Measurements from ENCODE around the gene PDXDC1. TPM values are rescaled to one million over a fixed set of nuclear protein-coding genes. Genes with fewer than 3 reads are reported as not detected.
A peak's percentile ranks its signal among the peaks of the same experiment; 100 is the strongest.
"Not testable (repeated sequence)": the region's sequence is repeated elsewhere in the genome, so short reads cannot be mapped to it uniquely, and the experiment has no call there.

The PDXDC1 gene
- total RNA-seq, 2 experiments from 2014 or later = 55.8 to 60.4 TPM

DNA sequence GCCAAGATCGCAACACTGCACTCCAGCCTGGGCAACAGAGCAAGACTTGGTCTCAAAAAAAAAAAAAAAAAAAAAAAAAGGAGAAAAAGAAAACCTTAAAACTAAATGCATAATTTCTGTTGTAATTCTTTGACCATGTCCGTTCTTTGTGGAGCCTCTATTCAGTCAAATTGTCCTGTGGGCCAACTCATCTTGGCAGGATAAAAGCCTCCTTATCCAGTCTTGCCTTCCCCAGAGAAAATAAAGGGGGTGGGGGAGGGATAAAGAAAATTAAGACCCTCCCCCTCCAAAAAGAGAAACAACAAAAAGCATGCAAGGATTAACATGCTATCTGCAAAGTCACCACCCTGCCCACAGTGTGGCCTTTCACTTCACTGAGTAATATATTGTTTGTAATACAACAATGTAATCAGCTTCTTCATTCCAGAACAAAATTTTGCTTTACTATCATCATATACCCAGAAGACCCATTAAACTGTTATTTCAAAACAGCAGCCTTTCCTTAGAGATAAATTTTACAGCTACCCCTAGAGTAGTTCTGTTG is 124.6 kb downstream of the PDXDC1 start:
- H3K36me3 Mint-ChIP-seq; H3K4me1 Mint-ChIP-seq; H3K9me3 Mint-ChIP-seq; H3K4me3 Mint-ChIP-seq; H3K27me3 Mint-ChIP-seq; ATAC-seq (ENCODE audit: low read depth); H3K27ac Mint-ChIP-seq; DNase-seq; POLR2A ChIA-PET: not testable (repeated sequence)

DNA sequence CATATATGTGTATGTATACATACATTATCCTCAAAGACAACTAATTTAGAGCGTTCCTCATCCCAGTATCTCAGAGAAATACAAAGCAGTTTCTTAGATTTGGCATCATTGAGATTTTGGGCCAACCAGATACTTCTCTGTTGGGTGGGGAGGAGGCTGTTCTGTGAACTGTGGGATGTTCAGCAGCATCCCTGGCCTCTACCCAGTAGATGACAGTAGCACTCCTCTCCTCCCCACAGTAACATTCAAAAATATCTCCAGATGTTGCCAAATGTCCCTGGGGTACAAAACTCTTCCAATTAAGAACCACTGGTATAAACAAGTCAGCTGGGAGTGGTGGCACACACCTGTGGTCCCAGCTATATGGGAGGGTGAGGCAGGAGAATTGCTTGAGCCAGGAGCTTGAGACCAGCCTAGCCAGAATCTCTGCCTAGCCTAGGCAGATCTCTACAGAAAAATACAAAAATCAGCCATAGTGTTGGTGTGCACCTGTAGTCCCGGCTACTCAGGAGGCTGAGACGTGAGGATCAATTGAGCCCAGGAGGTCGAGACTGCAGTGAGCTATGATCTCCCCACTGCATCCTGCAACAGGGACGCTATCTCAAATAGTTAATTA is 125.7 kb downstream of the PDXDC1 start:
- DNase-seq; H3K9me3 Mint-ChIP-seq; POLR2A ChIA-PET; H3K4me3 Mint-ChIP-seq; H3K27me3 Mint-ChIP-seq; H3K27ac Mint-ChIP-seq; ATAC-seq (ENCODE audit: low read depth); H3K36me3 Mint-ChIP-seq; H3K4me1 Mint-ChIP-seq: not testable (repeated sequence)

DNA sequence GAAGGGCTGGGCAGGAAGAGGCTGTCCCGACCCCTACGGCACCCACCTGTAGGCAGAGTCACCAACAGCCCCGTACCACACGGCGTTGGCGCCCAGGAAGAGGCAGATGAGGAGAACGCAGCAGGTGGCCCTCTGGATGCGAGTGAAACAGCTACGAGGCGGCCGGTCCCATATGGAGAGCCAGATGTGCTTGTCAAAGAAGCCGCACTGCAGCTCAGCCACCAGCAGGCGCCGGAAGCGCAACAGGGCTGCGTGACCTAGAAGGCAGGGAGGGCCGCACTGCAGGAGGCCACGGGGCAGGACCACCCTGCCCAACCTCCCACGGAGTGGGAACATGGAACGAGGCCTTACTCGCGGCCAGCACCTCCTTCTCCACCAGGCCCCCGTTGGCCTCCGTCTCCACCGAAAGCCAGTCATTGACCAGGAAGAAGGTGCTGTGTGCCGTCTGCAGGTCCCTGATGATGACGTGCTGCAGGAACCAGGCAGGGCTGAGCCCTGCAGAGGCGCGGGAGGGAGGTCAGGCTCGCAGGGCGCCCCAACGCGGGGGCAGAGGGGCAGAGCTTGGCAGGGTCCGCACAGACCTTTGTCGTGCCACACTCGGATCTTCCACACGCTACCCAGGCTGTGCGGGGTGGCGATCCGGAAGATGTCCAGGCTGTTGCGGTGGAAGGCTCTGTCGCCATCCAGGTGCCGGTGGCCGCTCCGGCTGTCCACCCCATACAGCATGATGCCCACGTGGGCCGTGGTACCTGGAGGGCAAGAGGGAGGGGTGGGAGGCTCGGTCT is 153.0 kb downstream of the PDXDC1 start:
- H3K27ac Mint-ChIP-seq; H3K27me3 Mint-ChIP-seq; H3K36me3 Mint-ChIP-seq; H3K9me3 Mint-ChIP-seq; ATAC-seq (ENCODE audit: low read depth); H3K4me1 Mint-ChIP-seq; DNase-seq; H3K4me3 Mint-ChIP-seq; POLR2A ChIA-PET: not testable (repeated sequence)

DNA sequence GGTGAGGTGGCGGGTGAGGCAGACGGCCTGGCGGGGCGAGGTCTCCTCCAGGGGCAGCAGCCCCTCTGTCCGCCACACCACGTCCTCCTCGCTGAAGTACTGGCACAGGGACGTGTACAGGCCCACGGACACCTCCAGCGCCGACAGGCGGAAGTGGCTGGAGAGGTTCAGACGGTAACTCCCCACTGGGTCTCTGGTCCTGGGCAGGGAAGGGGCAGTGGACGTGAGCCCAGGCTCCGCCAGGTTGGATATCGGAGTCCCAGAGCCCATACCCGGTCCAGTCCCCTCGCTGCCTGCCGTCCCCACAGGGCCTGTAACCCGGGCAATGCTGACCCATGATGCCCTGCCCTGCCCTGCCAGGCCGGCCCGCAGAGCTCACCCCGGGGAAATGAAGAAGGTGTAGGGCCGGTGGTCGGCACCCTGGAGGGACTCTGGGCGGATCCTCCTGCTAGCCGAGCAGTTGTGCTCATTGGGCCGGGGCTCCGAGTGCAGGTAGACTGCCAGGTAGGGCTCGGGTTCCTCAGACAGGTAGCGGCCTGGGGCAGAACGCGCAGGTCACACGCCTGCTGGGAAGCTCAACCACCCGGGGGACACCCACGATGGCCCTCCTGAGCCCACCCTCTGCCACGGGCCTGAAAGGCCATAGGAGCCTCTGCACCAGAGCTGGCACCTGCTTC is 155.6 kb downstream of the PDXDC1 start:
- H3K9me3 Mint-ChIP-seq; H3K27me3 Mint-ChIP-seq; POLR2A ChIA-PET; ATAC-seq (ENCODE audit: low read depth); H3K36me3 Mint-ChIP-seq; H3K4me1 Mint-ChIP-seq; DNase-seq; H3K4me3 Mint-ChIP-seq; H3K27ac Mint-ChIP-seq: not testable (repeated sequence)

DNA sequence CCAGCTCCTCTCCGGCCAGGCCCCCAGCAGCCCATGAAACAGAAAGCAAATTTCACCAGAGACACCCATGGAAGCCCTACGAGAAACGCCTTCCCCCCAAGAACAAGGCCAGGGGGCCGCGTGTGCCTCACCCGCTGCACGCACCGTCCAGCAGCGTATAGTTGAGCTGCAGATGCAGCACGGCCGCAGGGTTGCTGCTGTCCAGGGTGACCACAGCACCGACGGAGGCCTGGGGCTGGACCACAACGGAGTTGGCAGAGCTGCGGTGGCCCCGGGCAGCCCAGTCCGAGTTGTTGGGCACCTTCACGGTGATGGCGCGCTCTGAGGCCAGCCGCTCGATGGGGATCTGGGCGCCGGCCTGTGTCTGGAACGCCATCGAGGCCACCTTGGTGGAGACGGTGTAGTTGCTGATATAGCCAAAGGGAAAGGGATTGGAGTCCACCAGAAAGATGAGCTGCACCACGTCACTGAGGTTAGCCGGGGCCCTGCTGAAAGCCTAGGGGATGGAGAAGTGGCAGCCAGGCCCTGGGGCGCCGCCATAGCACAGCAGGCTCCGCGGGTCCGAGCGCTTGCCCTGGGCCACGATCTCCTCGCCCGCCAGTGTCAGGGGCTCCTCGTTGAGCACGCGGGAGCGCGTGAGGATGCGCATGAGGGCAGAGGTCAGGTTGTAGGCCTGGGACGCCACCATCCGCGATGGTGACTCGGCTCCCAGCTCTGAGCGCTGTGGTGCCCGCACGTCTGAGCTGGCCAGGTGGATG is 156.3 kb downstream of the PDXDC1 start:
- ATAC-seq (ENCODE audit: low read depth); H3K36me3 Mint-ChIP-seq; H3K27me3 Mint-ChIP-seq; H3K4me3 Mint-ChIP-seq; DNase-seq; POLR2A ChIA-PET; H3K9me3 Mint-ChIP-seq; H3K4me1 Mint-ChIP-seq; H3K27ac Mint-ChIP-seq: not testable (repeated sequence)

DNA sequence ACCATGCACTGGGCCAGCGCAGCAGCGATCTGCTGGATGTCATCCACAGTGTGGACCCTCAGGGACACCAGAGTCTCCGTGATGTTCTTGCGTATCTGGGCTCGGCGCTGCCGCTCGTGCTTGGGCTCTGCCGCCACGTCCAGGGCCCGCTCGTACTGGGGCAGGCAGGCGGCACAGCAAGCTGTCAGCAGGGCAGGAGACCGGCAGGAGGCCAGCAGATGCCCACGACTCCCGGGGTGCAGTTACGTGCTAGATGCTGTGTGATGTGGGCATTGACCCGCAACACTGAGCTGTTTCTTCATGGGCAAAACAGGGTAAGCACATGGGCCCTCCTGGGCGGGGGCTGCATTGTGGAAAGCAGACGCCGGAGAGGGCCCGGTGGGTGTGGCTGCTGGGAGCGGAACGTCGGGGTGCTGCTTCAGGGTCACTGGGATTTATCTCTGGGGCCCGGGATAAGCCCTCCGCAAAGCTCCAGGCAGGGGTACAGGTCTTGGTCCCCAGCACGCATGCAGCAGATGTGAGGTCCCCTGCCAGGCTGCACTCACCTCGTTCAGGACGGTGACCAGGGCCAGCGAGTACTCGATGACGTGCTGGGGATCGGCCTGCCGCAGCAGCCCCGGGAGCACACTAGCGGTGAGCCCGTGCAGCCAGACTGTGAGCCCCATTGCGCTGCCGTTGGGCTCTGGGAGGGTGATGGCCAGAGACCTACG is 158.0 kb downstream of the PDXDC1 start:
- H3K4me3 Mint-ChIP-seq; H3K27ac Mint-ChIP-seq; H3K27me3 Mint-ChIP-seq; H3K9me3 Mint-ChIP-seq; POLR2A ChIA-PET; DNase-seq; H3K36me3 Mint-ChIP-seq; ATAC-seq (ENCODE audit: low read depth); H3K4me1 Mint-ChIP-seq: not testable (repeated sequence)

DNA sequence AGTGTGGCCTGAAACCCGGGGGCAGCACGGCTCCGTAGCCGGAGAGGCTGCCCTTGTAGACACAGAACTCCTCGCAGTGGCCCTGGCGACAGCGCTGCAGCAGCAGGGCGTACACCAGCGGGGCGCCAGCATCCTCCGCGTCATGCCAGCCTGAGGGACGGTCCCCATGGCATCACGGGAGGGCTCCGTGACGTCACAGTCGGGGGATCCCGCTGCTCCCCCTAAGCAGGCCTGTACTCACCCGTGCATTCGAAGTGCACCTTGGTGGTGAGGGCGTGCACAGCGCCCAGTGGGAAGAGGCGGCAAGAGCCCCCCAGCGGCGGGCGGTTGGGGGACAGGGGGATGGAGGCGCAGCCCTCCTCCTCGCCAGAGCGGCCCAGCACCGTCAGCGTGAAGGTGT is 158.7 kb downstream of the PDXDC1 start:
- DNase-seq; ATAC-seq (ENCODE audit: low read depth); H3K4me1 Mint-ChIP-seq; POLR2A ChIA-PET; H3K36me3 Mint-ChIP-seq; H3K9me3 Mint-ChIP-seq; H3K27me3 Mint-ChIP-seq; H3K4me3 Mint-ChIP-seq; H3K27ac Mint-ChIP-seq: not testable (repeated sequence)

DNA sequence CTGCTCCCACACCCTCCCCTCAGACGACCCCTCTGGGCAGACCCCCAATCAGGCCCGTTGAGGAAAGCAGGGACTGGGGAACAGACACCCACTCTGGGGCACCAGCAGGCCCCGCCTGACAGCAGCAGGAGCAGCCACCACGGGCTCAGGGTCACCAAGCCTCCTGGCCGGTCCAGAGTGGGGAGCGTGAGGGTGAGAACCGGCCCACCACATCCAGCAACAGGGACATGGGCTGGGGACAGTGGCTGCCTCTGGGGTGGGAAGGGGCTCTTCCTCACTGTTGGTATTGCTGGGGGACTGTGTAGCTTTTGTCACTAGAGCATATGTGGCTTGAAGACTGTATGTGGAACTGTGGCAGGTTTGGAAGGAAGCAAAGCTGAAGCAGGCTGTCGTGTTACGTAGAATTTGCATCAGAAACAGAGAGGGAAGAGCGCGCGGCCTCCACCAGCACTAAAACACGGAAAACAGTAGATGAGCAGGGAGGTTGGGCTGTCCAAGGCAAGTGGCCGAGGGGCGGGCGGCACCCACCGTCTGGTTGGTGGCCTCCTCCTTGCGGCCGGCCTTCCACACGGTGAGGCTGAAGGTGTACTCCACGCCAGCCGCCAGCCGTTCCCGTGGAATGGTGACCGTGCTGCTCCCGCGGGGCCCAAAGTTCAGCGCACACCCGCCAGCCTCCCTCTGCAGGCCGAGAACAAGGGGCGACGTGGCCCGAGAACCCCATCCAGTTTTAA is 160.1 kb downstream of the PDXDC1 start:
- POLR2A ChIA-PET; H3K4me3 Mint-ChIP-seq; H3K9me3 Mint-ChIP-seq; DNase-seq; H3K4me1 Mint-ChIP-seq; ATAC-seq (ENCODE audit: low read depth); H3K27me3 Mint-ChIP-seq; H3K36me3 Mint-ChIP-seq; H3K27ac Mint-ChIP-seq: not testable (repeated sequence)

DNA sequence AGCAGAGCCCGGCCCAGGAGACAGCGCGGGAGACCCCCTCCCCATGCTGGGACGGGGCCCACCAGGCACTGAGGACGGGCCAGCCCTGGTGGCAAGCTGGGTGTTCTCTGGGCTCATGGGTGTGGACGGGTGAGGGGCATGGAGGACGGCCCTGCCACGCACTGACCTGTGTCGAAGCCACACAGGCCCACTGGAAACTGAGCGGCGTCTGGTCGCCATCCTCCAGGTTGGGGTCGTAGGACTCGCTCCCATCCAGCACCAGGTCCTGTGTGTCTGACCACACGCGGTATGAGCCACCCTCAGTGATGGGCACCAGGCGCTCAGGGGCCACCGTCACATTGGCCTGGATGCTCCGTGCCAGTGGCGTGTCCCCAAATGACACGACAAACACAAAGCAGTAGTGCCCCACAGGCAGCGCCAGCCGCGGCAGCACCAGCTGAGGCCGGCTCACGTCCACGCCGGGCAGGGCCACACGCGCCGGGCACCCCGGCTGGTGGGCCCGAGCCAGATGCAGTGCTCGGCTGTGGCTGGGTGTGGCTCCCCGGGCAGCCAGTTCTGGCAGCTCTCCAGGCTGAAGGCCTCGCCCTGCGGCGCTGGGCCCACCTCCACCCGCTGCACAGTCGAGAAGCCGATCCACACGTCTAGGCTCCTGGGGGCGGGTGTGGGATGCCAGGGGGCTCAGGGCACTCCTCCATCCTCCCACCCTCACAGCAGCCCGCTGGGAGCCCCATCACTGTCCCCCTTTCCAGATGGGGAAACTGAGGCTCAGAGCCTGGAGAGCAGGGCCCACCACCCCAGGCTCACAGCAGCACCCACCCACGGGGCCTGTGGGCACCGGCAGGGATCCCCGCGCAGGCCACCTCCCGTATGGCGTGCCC is 160.9 kb downstream of the PDXDC1 start:
- H3K27ac Mint-ChIP-seq, H3K27me3 Mint-ChIP-seq, DNase-seq, POLR2A ChIA-PET, H3K4me3 Mint-ChIP-seq, H3K9me3 Mint-ChIP-seq, H3K4me1 Mint-ChIP-seq, H3K36me3 Mint-ChIP-seq: not testable (repeated sequence)
- peak; percentile 36 for ATAC-seq (ENCODE audit: low read depth)

DNA sequence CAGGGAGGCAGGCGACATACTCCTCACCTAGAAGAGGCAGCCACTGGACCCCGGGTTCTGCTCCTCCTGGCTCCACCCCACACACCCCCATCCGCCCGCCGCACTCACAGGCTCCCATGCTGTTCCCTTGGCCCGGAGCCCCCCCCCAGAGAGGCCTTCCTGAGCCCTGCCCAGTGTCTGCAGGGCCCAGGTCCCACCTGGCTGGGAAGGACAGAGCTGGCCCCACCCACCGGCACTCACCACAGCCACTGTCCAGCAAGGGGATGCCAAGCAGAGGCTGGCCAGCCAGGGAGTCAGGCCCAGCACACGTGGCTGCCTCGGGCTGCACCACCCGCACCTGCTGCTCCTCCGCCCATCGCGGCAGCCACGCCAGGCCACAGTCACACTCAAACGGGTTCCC is 162.7 kb downstream of the PDXDC1 start:
- H3K36me3 Mint-ChIP-seq; DNase-seq; ATAC-seq (ENCODE audit: low read depth); H3K4me3 Mint-ChIP-seq; H3K27ac Mint-ChIP-seq; POLR2A ChIA-PET; H3K9me3 Mint-ChIP-seq; H3K27me3 Mint-ChIP-seq; H3K4me1 Mint-ChIP-seq: not testable (repeated sequence)

DNA sequence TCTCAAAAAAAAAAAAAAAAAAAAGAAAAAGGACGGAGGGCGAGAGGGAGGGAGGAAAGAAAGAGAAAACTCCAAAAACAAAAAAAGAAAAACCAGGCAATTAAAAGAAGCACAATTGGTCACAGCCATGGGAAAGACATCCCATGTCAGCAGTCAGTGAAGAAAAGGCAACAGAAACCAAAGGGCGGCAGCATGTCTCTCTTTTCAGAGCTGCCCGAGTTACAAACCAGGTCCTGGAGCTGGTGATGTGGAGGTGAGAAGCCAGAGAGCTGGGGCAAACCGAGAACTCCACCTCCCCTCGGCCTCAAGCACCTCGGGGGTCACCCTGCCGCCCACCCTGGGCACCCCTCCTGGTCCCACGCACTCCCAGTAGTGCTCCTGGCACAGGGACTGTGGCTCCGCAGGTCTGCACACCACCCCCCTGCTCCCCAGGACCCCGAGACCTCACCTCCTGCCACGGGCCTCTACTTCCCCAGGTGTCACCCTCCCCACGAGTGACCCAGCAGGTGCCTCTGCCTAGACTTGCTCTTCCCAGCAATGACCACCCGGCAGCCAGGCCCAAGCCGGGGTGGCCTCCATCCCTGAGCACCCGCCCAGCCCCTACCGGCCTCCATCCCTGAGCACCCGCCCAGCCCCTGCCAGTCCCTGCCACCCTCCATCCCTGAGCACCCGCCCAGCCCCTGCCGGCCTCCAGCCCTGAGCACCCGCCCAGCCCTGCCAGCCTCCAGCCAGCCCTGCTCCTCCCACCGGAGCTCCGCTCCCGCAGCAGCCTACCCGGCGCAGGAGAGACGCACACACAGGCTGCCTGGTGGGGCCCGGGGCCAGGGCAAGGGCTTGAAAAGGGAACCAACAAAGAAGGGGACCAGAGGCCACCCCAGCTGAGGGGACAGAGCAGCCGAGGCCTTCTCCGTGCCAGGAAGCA is 165.9 kb downstream of the PDXDC1 start:
- H3K36me3 Mint-ChIP-seq; DNase-seq; POLR2A ChIA-PET; H3K4me1 Mint-ChIP-seq; H3K9me3 Mint-ChIP-seq; ATAC-seq (ENCODE audit: low read depth); H3K27me3 Mint-ChIP-seq; H3K4me3 Mint-ChIP-seq: not testable (repeated sequence)
- peak overlapping the region; percentile 60 for H3K27ac Mint-ChIP-seq
